ENCODE data around the gene GBX1.

GRCh38 chr7:151140826-151141225 lies 26.7 kb downstream of the GBX1 start:
- TF ChIP-seq CTCF (IDR thresholded peaks at IDR 0.05) (no peak), POLR2A (IDR thresholded peaks at IDR 0.05) (no peak)
